MM.1S (cell line): ENCODE data around the gene MAPKAP1.

Experiments
- DNase-seq: peaks from one replicate; pipeline ENCODE4 v3.0.0-alpha.2; 2015
- H2AFZ ChIP-seq: fragments of 300-600 bp; sonication (generic); 2 replicates; pipeline ENCODE4 v1.6.0; 2016; ENCODE audit warnings: antibody characterized with exemption, low read length
- H3F3A ChIP-seq: fragments of 300-600 bp; sonication (generic); 2 replicates; pipeline ENCODE4 v1.6.1; 2016; ENCODE audit warnings: mild to moderate bottlenecking, antibody characterized with exemption, low read length, moderate library complexity, mixed read lengths; ENCODE audit not compliant: insufficient read depth
- H3K27ac ChIP-seq: fragments of 300-600 bp; sonication (generic); 2 replicates; pipeline ENCODE4 v1.5.1; 2016; ENCODE audit warnings: mild to moderate bottlenecking, low read length
- H3K27me3 ChIP-seq: fragments of 300-600 bp; sonication (generic); replicated peaks from 2 replicates; pipeline ENCODE4 v1.6.0; 2016; ENCODE audit warnings: low read length; ENCODE audit not compliant: insufficient read depth
- H3K36me3 ChIP-seq: fragments of 300-600 bp; sonication (generic); replicated peaks from 2 replicates; pipeline ENCODE4 v1.6.1; 2016; ENCODE audit warnings: mild to moderate bottlenecking, low read length, mixed read lengths; ENCODE audit not compliant: insufficient read depth
- H3K4me1 ChIP-seq: fragments of 300-600 bp; sonication (generic); 2 replicates; pipeline ENCODE4 v1.6.1; 2016; ENCODE audit warnings: low read length, mixed read lengths
- H3K4me2 ChIP-seq: fragments of 300-600 bp; sonication (generic); 2 replicates; pipeline ENCODE4 v1.6.0; 2016; ENCODE audit warnings: low read depth, low read length
- H3K4me3 ChIP-seq: fragments of 300-600 bp; sonication (generic); 2 replicates; pipeline ENCODE4 v1.5.1; 2016; ENCODE audit warnings: low read length, mixed read lengths
- H3K79me2 ChIP-seq: fragments of 300-600 bp; sonication (generic); 2 replicates; pipeline ENCODE4 v1.6.1; 2016; ENCODE audit warnings: mixed run types, low read length, mixed read lengths
- H3K9ac ChIP-seq: fragments of 300-600 bp; sonication (generic); 2 replicates; pipeline ENCODE4 v1.6.1; 2016; ENCODE audit warnings: low read length, mixed read lengths
- H3K9me2 ChIP-seq: fragments of 300-600 bp; sonication (generic); replicated peaks from 2 replicates; pipeline ENCODE4 v1.6.1; 2016; ENCODE audit warnings: mild to moderate bottlenecking, low read length, mixed read lengths; ENCODE audit not compliant: insufficient read depth
- H3K9me3 ChIP-seq: fragments of 300-600 bp; sonication (generic); replicated peaks from 2 replicates; pipeline ENCODE4 v1.6.1; 2016; ENCODE audit warnings: mild to moderate bottlenecking, low read length, mixed read lengths; ENCODE audit not compliant: insufficient read depth
- H4K20me1 ChIP-seq: fragments of 300-600 bp; sonication (generic); 2 replicates; pipeline ENCODE4 v1.6.1; 2016; ENCODE audit warnings: mild to moderate bottlenecking, low read length, moderate library complexity, mixed read lengths; ENCODE audit not compliant: insufficient read depth
- CTCF ChIP-seq: fragments of 300-600 bp; sonication (generic); IDR thresholded peaks from 2 replicates; pipeline ENCODE4 v1.5.1; 2016; ENCODE audit warnings: antibody characterized with exemption, low read length, mixed read lengths
- EZH2 ChIP-seq: fragments of 300-600 bp; sonication (generic); optimal IDR thresholded peaks from 2 replicates; pipeline ENCODE3; 2017; ENCODE audit warnings: low read depth, mild to moderate bottlenecking, antibody characterized with exemption, low read length, mixed read lengths
- EZH2phosphoT487 ChIP-seq: fragments of 300-600 bp; sonication (generic); IDR thresholded peaks from 2 replicates; pipeline ENCODE4 v1.6.1; 2018; ENCODE audit warnings: antibody characterized with exemption, low read length

Gene MAPKAP1

DNA sequence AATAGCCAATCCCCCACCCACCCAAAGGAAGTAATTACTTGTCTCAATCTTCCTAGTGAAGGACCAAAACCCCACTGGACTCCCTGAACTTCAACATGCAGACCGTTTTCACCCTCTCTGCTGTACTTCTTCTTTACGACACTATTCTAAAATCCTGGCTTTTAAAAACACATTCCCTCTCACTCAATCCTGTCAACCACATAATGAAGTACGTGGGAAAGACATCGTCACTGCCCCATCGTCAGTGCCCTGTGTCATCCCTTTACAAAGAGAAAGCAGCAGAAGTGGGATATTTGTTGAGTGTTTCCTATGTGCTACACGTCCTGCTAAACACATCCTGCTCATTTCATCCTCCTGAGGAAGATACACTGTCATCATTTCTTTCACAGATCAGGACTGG, 54.2 kb downstream of the MAPKAP1 start:
- Histone ChIP-seq H3K36me3 (no peaks in the 10 kb centered on the region), H3K27me3 (peaks cover 12% of the 10 kb centered on the region), H3K4me3 (no peak overlapping the region), H3K27ac (no peak overlapping the region), H2AFZ (no peak overlapping the region), H3K79me2 (peaks cover 4% of the 10 kb centered on the region; the same call in 1 of the 2 replicates), H3K9me3 (no peaks in the 10 kb centered on the region), H3K9me2 (no peaks in the 10 kb centered on the region), H3K4me1 (no peaks in the 10 kb centered on the region), H3K4me2 (no peak overlapping the region), H3F3A (no peaks in the 10 kb centered on the region), H3K9ac (no peak overlapping the region), H4K20me1 (peaks cover 5% of the 10 kb centered on the region; the same call in 1 of the 2 replicates)
- TF ChIP-seq EZH2 = no peak
- no peak for DNase-seq

DNA sequence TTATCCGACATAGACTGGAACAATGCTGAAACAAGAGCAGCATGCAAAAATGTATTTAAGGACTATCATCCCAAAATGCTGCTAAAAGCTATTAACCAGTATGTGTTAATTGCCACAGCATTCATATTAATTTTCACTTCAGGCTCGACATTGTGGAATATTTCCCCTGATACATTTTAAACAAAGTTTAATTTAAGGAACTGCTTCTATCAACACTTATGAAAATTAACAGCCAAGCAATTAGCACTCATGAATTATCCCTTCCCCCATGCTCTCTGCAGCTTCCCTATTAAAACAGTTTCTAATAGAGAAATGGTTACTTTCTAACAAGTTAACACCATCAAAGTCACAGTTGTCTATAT, 54.8 kb downstream of the MAPKAP1 start:
- no peak overlapping the region for H3K9ac ChIP-seq
- H3K4me2 ChIP-seq = no peak overlapping the region
- H3K9me2 ChIP-seq = no peaks in the 10 kb centered on the region

GRCh38 chr9:125651576-125652232, 55.3 kb downstream of the MAPKAP1 start:
- H3K79me2 ChIP-seq = peaks cover 7% of the 10 kb centered on the region; the same call in 1 of the 2 replicates
- H3K27ac ChIP-seq = no peak overlapping the region
- H3K4me1 ChIP-seq = peaks cover 7% of the 10 kb centered on the region
- H3K4me3 ChIP-seq = no peak overlapping the region
- H3K27me3 ChIP-seq = peaks cover 19% of the 10 kb centered on the region
- H2AFZ ChIP-seq = no peak overlapping the region
- H3K9me2 ChIP-seq = no peaks in the 10 kb centered on the region
- H3F3A ChIP-seq = peaks cover 8% of the 10 kb centered on the region; the same call in 1 of the 2 replicates
- H3K9me3 ChIP-seq = no peaks in the 10 kb centered on the region
- TF ChIP-seq EZH2phosphoT487 = no peak
- TF ChIP-seq EZH2 = no peak
- TF ChIP-seq CTCF = no peak
- peaks cover 12% of the 10 kb centered on the region for H4K20me1 ChIP-seq
- no peak overlapping the region for H3K9ac ChIP-seq
- no peak overlapping the region for H3K4me2 ChIP-seq
- no peak for DNase-seq
- no peaks in the 10 kb centered on the region for H3K36me3 ChIP-seq

More for the DNA sequence above, 54.8 kb downstream of the MAPKAP1 start:
- no peak for DNase-seq
- no peaks in the 10 kb centered on the region for H3K9me3 ChIP-seq
- peaks cover 10% of the 10 kb centered on the region for H4K20me1 ChIP-seq
- 0 out of 2 replicates have a peak, but pooled peaks cover 3% of the 10 kb centered on the region for H3F3A ChIP-seq
- H3K4me1 ChIP-seq = peaks cover 2% of the 10 kb centered on the region
- H3K4me3 ChIP-seq = no peak overlapping the region
- TF ChIP-seq CTCF = no peak
- TF ChIP-seq EZH2 = no peak
- no peak for TF ChIP-seq EZH2phosphoT487
- H2AFZ ChIP-seq = no peak overlapping the region
- H3K27me3 ChIP-seq = peaks cover 18% of the 10 kb centered on the region
- no peaks in the 10 kb centered on the region for H3K36me3 ChIP-seq
- no peak overlapping the region for H3K27ac ChIP-seq
- H3K79me2 ChIP-seq = peaks cover 7% of the 10 kb centered on the region; the same call in 1 of the 2 replicates

GRCh38 chr9:125650271-125650737, 56.7 kb downstream of the MAPKAP1 start:
- no peaks in the 10 kb centered on the region for H3K36me3 ChIP-seq
- H3K27ac ChIP-seq = no peak overlapping the region
- no peak overlapping the region for H3K4me2 ChIP-seq
- DNase-seq = no peak
- H4K20me1 ChIP-seq = peaks cover 22% of the 10 kb centered on the region
- H3F3A ChIP-seq = peaks cover 19% of the 10 kb centered on the region
- H3K9ac ChIP-seq = no peak overlapping the region
- H3K79me2 ChIP-seq = peaks cover 7% of the 10 kb centered on the region; the same call in 1 of the 2 replicates
- TF ChIP-seq CTCF = no peak
- no peak for TF ChIP-seq EZH2
- no peak for TF ChIP-seq EZH2phosphoT487
- no peaks in the 10 kb centered on the region for H3K9me3 ChIP-seq
- peaks cover 19% of the 10 kb centered on the region for H3K27me3 ChIP-seq
- H3K4me3 ChIP-seq = no peak overlapping the region
- no peaks in the 10 kb centered on the region for H3K9me2 ChIP-seq
- H2AFZ ChIP-seq = no peak overlapping the region
- peaks cover 17% of the 10 kb centered on the region for H3K4me1 ChIP-seq
